ENCODE measurements around the gene MCAT. TPM values are rescaled to one million over a fixed set of nuclear protein-coding genes. Genes with fewer than 3 reads are reported as not detected.

The MCAT gene
- total and polyA plus RNA-seq, 2 donors (not counting 3 experiments of a cell fraction or from before 2014, with no cell fraction given): 16.9 to 23.2 TPM

DNA sequence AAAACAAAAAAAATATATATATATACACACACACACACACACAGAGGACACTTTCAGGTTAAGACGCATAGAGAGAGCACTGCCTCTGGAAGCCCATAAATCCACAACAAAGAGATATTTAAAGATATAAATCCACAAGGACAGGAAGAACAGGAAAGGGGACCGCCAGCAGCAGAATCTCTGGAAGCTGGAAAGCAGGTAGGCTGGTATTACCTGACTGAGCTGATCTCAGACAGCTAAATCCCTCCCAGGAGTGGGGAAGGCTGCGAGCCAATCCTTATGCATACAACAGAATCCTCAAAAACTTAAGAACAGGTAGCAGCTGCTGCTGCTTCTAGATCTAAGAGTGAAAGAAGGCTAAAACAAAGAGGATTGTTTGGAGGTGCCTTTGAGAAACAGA, 1.8 kb upstream of the MCAT start:
- POLR2A ChIA-PET: no interaction called here
- no peak overlapping the region for H2AFZ ChIP-seq (ENCODE audit: low read depth, low read length)
- H3K4me1 ChIP-seq (ENCODE audit: control insufficient read depth, extremely low read depth, insufficient read depth, low read length): peaks cover 7% of the 10 kb centered on the region
- no peak overlapping the region for H3K9ac ChIP-seq (replicated peaks; ENCODE audit: extremely low read depth, insufficient read depth, low read length)
- intact Hi-C loops (cut with micrococcal nuclease) (no loop called here), dilution Hi-C loops (cut with MboI; ENCODE audit: extremely low pct_ligation_motif_present, low sequenced_read_pairs) (no loop called here)
- H3K9me3 ChIP-seq (replicated peaks; ENCODE audit: control insufficient read depth, insufficient read depth, low read length): no peaks in the 10 kb centered on the region
- no peaks in the 10 kb centered on the region for H3K27me3 ChIP-seq (ENCODE audit: control insufficient read depth in 2 of 2, insufficient read depth in 2 of 2, low read length in 2 of 2)
- no peak overlapping the region for H3K4me3 ChIP-seq (replicated peaks in 1 of 3; ENCODE audit: insufficient read depth in 1 of 3, low read depth in 1 of 3, low read length in 3 of 3)
- peaks cover 0 to 7% of the 10 kb centered on the region in 2 experiments for H3K36me3 ChIP-seq (ENCODE audit: control insufficient read depth in 2 of 2, extremely low read depth in 1 of 2, insufficient read depth in 2 of 2, low read length in 2 of 2)
- no TSS peak for BruUV-seq (replicated peaks)
- no peak overlapping the region for H3K4me2 ChIP-seq (ENCODE audit: insufficient read depth, low read length)
- CTCF ChIA-PET: no interaction called here
- no peak for DNase-seq (ENCODE audit: low read depth, low spot score)
- H3K27ac ChIP-seq (ENCODE audit: insufficient read depth, low read depth, low read length): no peak overlapping the region
- H4K20me1 ChIP-seq (replicated peaks; ENCODE audit: control insufficient read depth, extremely low read depth, insufficient read depth, low read length): no peaks in the 10 kb centered on the region
- H3K9me1 ChIP-seq (replicated peaks; ENCODE audit: control insufficient read depth, extremely low read depth, insufficient read depth, low read length): no peaks in the 10 kb centered on the region
- peaks cover 6% of the 10 kb centered on the region for H3K79me2 ChIP-seq (ENCODE audit: control insufficient read depth, insufficient read depth, low read length)
- TF ChIP-seq CTCF (IDR thresholded peaks at IDR 0.05; ENCODE audit: extremely low read depth in 1 of 2, insufficient read depth in 1 of 2, low read depth in 1 of 2, low read length in 2 of 2): no peak
- TF ChIP-seq MAX (IDR thresholded peaks at IDR 0.05; ENCODE audit: insufficient read depth, insufficient read length): no peak
- no peak for TF ChIP-seq GATA2 (IDR thresholded peaks at IDR 0.05; ENCODE audit: insufficient read depth, insufficient read length, low read depth, low read length)
- TF ChIP-seq EZH2 (IDR thresholded peaks at IDR 0.05; ENCODE audit: borderline replicate concordance, low read depth, low read length, severe bottlenecking): no peak
- TF ChIP-seq MYC (IDR thresholded peaks at IDR 0.05; ENCODE audit: low read depth, low read length): no peak
- TF ChIP-seq FOS (IDR thresholded peaks at IDR 0.05; ENCODE audit: borderline replicate concordance, insufficient read depth, low read length): no peak
- no peak for TF ChIP-seq JUN (IDR thresholded peaks at IDR 0.05; ENCODE audit: borderline replicate concordance, insufficient read depth, insufficient read length, low read depth)
- TF ChIP-seq POLR2A (IDR thresholded peaks at IDR 0.05; ENCODE audit: low read depth, low read length): no peak
- TF ChIP-seq POLR2AphosphoS5 (IDR thresholded peaks at IDR 0.05; ENCODE audit: insufficient read depth, low read depth, low read length): no peak
- FAIRE-seq: no peak

Measured in endothelial cell of umbilical vein (primary cell).